HepG2 (cell line): ENCODE measurements around the gene TRPV4. TPM values are rescaled to one million over a fixed set of nuclear protein-coding genes. Genes with fewer than 3 reads are reported as not detected.

Experiments used
- ATF2 ChIP-seq: sonication (generic); formaldehyde crosslinking; IDR thresholded peaks from 2 replicates; pipeline ENCODE4 v1.4.0; 2020; ENCODE audit warnings: missing genetic modification reagents
- BCL3 ChIP-seq: sonication (generic); formaldehyde crosslinking; IDR thresholded peaks from 2 replicates; pipeline ENCODE4 v1.5.1; 2020; ENCODE audit warnings: mild to moderate bottlenecking, missing genetic modification reagents, moderate library complexity
- EP300 ChIP-seq, 3 experiments: sonication (generic) in 1 of 3; formaldehyde crosslinking in 1 of 3; IDR thresholded peaks; 2 replicates each; pipeline versions ENCODE4 v1.5.1 to v1.6.1; 2011 to 2020; ENCODE audit warnings: low read depth in 2 of 3, low read length in 2 of 3, borderline replicate concordance in 1 of 3, improper control_type of control experiment in 1 of 3, mild to moderate bottlenecking in 1 of 3, missing genetic modification reagents in 1 of 3, moderate library complexity in 1 of 3
- FOXP4 ChIP-seq: sonication (generic); formaldehyde crosslinking; IDR thresholded peaks from 2 replicates; pipeline ENCODE4 v1.4.0; 2020; ENCODE audit warnings: missing genetic modification reagents
- HDAC2 ChIP-seq: sonication (generic); formaldehyde crosslinking; IDR thresholded peaks from 2 replicates; pipeline ENCODE4 v1.4.0; 2020; ENCODE audit warnings: missing genetic modification reagents
- HNRNPL ChIP-seq: fragments of 200-400 bp; formaldehyde crosslinking; IDR thresholded peaks from 2 replicates; pipeline ENCODE4 v1.6.1; 2017; ENCODE audit warnings: mild to moderate bottlenecking, low read depth, low read length
- KAT8 ChIP-seq: IDR thresholded peaks from 2 replicates; pipeline ENCODE4 v1.6.1; 2016; ENCODE audit warnings: missing genetic modification reagents, missing compliant biosample characterization
- KLF6 ChIP-seq: IDR thresholded peaks from 2 replicates; pipeline ENCODE4 v1.8.0; 2016; ENCODE audit warnings: missing biosample characterization, missing genetic modification reagents
- PATZ1 ChIP-seq: sonication (generic); formaldehyde crosslinking; IDR thresholded peaks from 2 replicates; pipeline ENCODE4 v1.4.0; 2020; ENCODE audit warnings: missing genetic modification reagents
- SIX1 ChIP-seq: sonication (generic); formaldehyde crosslinking; IDR thresholded peaks from 2 replicates; pipeline ENCODE4 v1.4.0; 2020; ENCODE audit warnings: missing genetic modification reagents, borderline replicate concordance
- SOX6 ChIP-seq, 2 experiments: fragments of 450-650 bp in 1 of 2; sonication (generic) in 1 of 2; formaldehyde crosslinking in 1 of 2; IDR thresholded peaks; 2 replicates each; pipeline versions ENCODE4 v1.4.0 to v1.6.1; 2017 to 2020; ENCODE audit warnings: antibody characterized with exemption in 1 of 2, mild to moderate bottlenecking in 1 of 2, missing genetic modification reagents in 1 of 2
- SP4 ChIP-seq: sonication (generic); formaldehyde crosslinking; IDR thresholded peaks from 2 replicates; pipeline ENCODE4 v1.8.1; 2023; ENCODE audit warnings: mild to moderate bottlenecking, missing genetic modification reagents
- TFDP2 ChIP-seq: sonication (generic); formaldehyde crosslinking; IDR thresholded peaks from 2 replicates; pipeline ENCODE4 v1.4.0; 2020; ENCODE audit warnings: missing genetic modification reagents
- ZBTB38 ChIP-seq: sonication (generic); formaldehyde crosslinking; IDR thresholded peaks from 2 replicates; pipeline ENCODE4 v1.5.1; 2020; ENCODE audit warnings: mild to moderate bottlenecking, missing genetic modification reagents
- ZBTB7B ChIP-seq: sonication (generic); formaldehyde crosslinking; IDR thresholded peaks from 2 replicates; pipeline ENCODE4 v1.4.0; 2020; ENCODE audit warnings: missing genetic modification reagents
- ZFP90 ChIP-seq: sonication (generic); formaldehyde crosslinking; IDR thresholded peaks from 2 replicates; pipeline ENCODE4 v1.8.0; 2022; ENCODE audit warnings: missing genetic modification reagents, mild to moderate bottlenecking, inconsistent platforms, borderline replicate concordance
- ZNF430 ChIP-seq: sonication (generic); formaldehyde crosslinking; IDR thresholded peaks from 2 replicates; pipeline ENCODE4 v1.9.0; 2021; ENCODE audit warnings: mild to moderate bottlenecking, missing genetic modification reagents
- ZNF577 ChIP-seq: sonication (generic); formaldehyde crosslinking; IDR thresholded peaks from 2 replicates; pipeline ENCODE4 v1.4.0; 2020; ENCODE audit warnings: mild to moderate bottlenecking, low read depth, missing genetic modification reagents, borderline replicate concordance
- ZNF740 ChIP-seq: sonication (generic); formaldehyde crosslinking; IDR thresholded peaks from 2 replicates; pipeline ENCODE4 v1.4.0; 2020; ENCODE audit warnings: missing genetic modification reagents
- ZNF777 ChIP-seq: sonication (generic); formaldehyde crosslinking; IDR thresholded peaks from 2 replicates; pipeline ENCODE4 v1.4.0; 2020; ENCODE audit warnings: missing genetic modification reagents
- polyA plus RNA-seq, 8 experiments: library from polyadenylated mRNA; depleted of rRNA in 3 of 8; stranded (reverse) in 7 of 8; unstranded in 1 of 8; fragments of >200 nt; fragmentation: Illumina TruSeq in 4 of 8; extraction: Trizol in 4 of 8; gene quantifications; 2 replicates each; pipeline versions ENCODE4 v1.2.1 to v1.2.3, GENCODE V29; 2011 to 2016; ENCODE audit warnings: low read depth in 4 of 8, missing spikeins in 1 of 8, mixed read lengths in 1 of 8; ENCODE audit not compliant: insufficient read depth in 1 of 8
- total RNA-seq, 5 experiments: library from RNA; depleted of rRNA; stranded (reverse); fragments of >200 nt; fragmentation: Illumina TruSeq; extraction: Trizol; gene quantifications; 2 replicates each; pipeline ENCODE4 v1.2.3, GENCODE V29; 2016; ENCODE audit warnings: low read depth in 1 of 5

The TRPV4 gene
- total and polyA plus RNA-seq, 2 of the 13 experiments (the other 11 are each of a cell fraction or from before 2014, with no cell fraction given) = 0.66 to 4.7 TPM

GRCh38 chr12:109861689-109862314 is 28.6 kb upstream of the TRPV4 start (continued):
- no peak for TF ChIP-seq SIX1
- TF ChIP-seq EP300 (IDR thresholded peaks at IDR 0.05; ENCODE audit: low read depth in 2 of 2, low read length in 2 of 2) = peak; percentile 55 to 70; a peak in 2 of 4 replicates
- TF ChIP-seq EP300 (CRISPR knock-in tag; IDR thresholded peaks at IDR 0.05; ENCODE audit: borderline replicate concordance) = peak; percentile 57; the same call in 1 of the 2 replicates
- no peak for TF ChIP-seq SOX6 (IDR thresholded peaks at IDR 0.05)
- peak; percentile 70 for TF ChIP-seq SOX6 (CRISPR knock-in tag; IDR thresholded peaks at IDR 0.05)
- TF ChIP-seq ATF2 (CRISPR knock-in tag) = peak; percentile 92
- TF ChIP-seq ZNF777 (CRISPR knock-in tag) = no peak
- TF ChIP-seq KLF6 (CRISPR knock-in tag) = peak; percentile 48; the same call in 1 of the 2 replicates
- 0 out of 2 replicates have a peak, but pooled peaks have one; percentile 55 for TF ChIP-seq ZFP90 (CRISPR knock-in tag)
- peak; percentile 45; the same call in 1 of the 2 replicates for TF ChIP-seq HDAC2 (CRISPR knock-in tag)
- 0 out of 2 replicates have a peak, but pooled peaks have one; percentile 41 for TF ChIP-seq FOXP4
- TF ChIP-seq ZNF740 (CRISPR knock-in tag) = no peak
- no peak for TF ChIP-seq SP4 (CRISPR knock-in tag)
- no peak for TF ChIP-seq ZNF430
- peak; percentile 82; the same call in 1 of the 2 replicates for TF ChIP-seq HNRNPL
- TF ChIP-seq ZNF577 (CRISPR knock-in tag) = no peak
- TF ChIP-seq ZBTB7B (CRISPR knock-in tag) = peak; percentile 51; the same call in 1 of the 2 replicates
- peak; percentile 48; the same call in 1 of the 2 replicates for TF ChIP-seq ZBTB38 (CRISPR knock-in tag)
- TF ChIP-seq TFDP2 (CRISPR knock-in tag) = no peak
- 0 out of 2 replicates have a peak, but pooled peaks have one; percentile 59 for TF ChIP-seq BCL3 (CRISPR knock-in tag)
- peak; percentile 50; the same call in 1 of the 2 replicates for TF ChIP-seq PATZ1 (CRISPR knock-in tag)
- TF ChIP-seq KAT8 = peak; percentile 63; the same call in 1 of the 2 replicates
